Sigmoid colon (tissue), 7 donors: ENCODE data around the gene ZNF135. TPM values are rescaled to one million over a fixed set of nuclear protein-coding genes. Genes with fewer than 3 reads are reported as not detected.

Experiments
- DNase-seq: peaks from one replicate; pipeline ENCODE4 v3.0.0-alpha.2; 2019
- H3K27ac ChIP-seq, 4 donors: fragments of 200-600 bp; sonication (generic); one replicate each; pipeline ENCODE4 v1.5.1; 2016 to 2019; ENCODE audit warnings: mild to moderate bottlenecking in 1 of 4
- H3K27me3 ChIP-seq, 3 donors: fragments of 200-600 bp; sonication (generic); one replicate each; pipeline ENCODE4 v1.5.1; 2019; ENCODE audit warnings: mild to moderate bottlenecking in 1 of 3
- H3K36me3 ChIP-seq, 4 donors: fragments of 200-600 bp; sonication (generic); one replicate each; pipeline ENCODE4 v1.5.1; 2016 to 2019
- H3K4me1 ChIP-seq, 4 donors: fragments of 200-600 bp; sonication (generic); one replicate each; pipeline ENCODE4 v1.5.1; 2017 to 2019
- H3K4me3 ChIP-seq, 4 donors: fragments of 200-600 bp; sonication (generic); one replicate each; pipeline ENCODE4 v1.5.1; 2017 to 2019; ENCODE audit warnings: mild to moderate bottlenecking in 2 of 4, moderate library complexity in 1 of 4
- H3K9me3 ChIP-seq, 4 donors: fragments of 200-600 bp in 3 of 4; sonication (generic) in 3 of 4; one replicate each; pipeline versions ENCODE4 v1.5.1 to v1.6.1; 2013 to 2019
- EP300 ChIP-seq, 4 donors: sonication (generic); formaldehyde crosslinking; IDR thresholded peaks; one replicate each; pipeline ENCODE4 v1.6.1; 2017; ENCODE audit warnings: antibody characterized with exemption in 4 of 4
- POLR2A ChIP-seq, 2 donors: fragments of 450-650 bp; IDR thresholded peaks; one replicate each; pipeline ENCODE4 v1.6.1; 2016; ENCODE audit warnings: antibody characterized with exemption in 2 of 2, mild to moderate bottlenecking in 2 of 2, moderate library complexity in 2 of 2
- POLR2AphosphoS5 ChIP-seq, 4 donors: sonication (generic); formaldehyde crosslinking; IDR thresholded peaks; one replicate each; pipeline ENCODE4 v1.6.1; 2017; ENCODE audit warnings: antibody characterized with exemption in 4 of 4
- WGBS, 2 donors: extraction: QIAGEN DNeasy Blood & Tissue Kit; methylation state at CpG; one replicate each; pipeline ENCODE4 v1.1.7; 2013; 5-methylcytosine and 5-hydroxymethylcytosine counted together
- intact Hi-C: fragments of 100-400 bp; cut with DNase I; formaldehyde crosslinking; loops from one replicate; pipeline ENCODE4 v1.15.1; 2023
- polyA plus RNA-seq, 3 donors: library from polyadenylated mRNA; stranded (reverse); fragments of 200-250 nt; gene quantifications; one replicate each; pipeline ENCODE4 v1.2.3, GENCODE V29; 2013
- total RNA-seq, 4 donors: library from RNA; depleted of rRNA; stranded (reverse); fragments of >200 nt; gene quantifications; one replicate each; pipeline ENCODE4 v1.1.0, GENCODE V29; 2016
- TF ChIP-seq, protein P1 (sequence below), 4 experiments: fragments of 450-650 bp in 3 of 4; fragments of 200-600 bp in 1 of 4; IDR thresholded peaks; one replicate each; pipeline ENCODE4 v1.5.1; 2016 to 2019; ENCODE audit warnings: antibody characterized with exemption in 4 of 4, mild to moderate bottlenecking in 3 of 4, moderate library complexity in 2 of 4
- donor health status: healthy with polysubstance abuse.
- donor health status: Bipolar disorder and iron deficiency.
- donor health status: healthy.

Gene ZNF135
- total and polyA plus RNA-seq, 7 donors = 0.46 to 10.0 (median 6.1) TPM

- Histone ChIP-seq H3K9me3 (peaks cover 0 to 16% (median 5%) of the 10 kb centered on the region in 4 donors), H3K27ac (no peak overlapping the region), H3K4me1 (peaks cover 0 to under 1% (median 0%) of the 10 kb centered on the region in 4 donors), H3K27me3 (peaks cover 0 to 3% (median 0%) of the 10 kb centered on the region in 3 donors), H3K36me3 (no peaks in the 10 kb centered on the region), H3K4me3 (no peak overlapping the region)
- TF ChIP-seq, protein P1, sequence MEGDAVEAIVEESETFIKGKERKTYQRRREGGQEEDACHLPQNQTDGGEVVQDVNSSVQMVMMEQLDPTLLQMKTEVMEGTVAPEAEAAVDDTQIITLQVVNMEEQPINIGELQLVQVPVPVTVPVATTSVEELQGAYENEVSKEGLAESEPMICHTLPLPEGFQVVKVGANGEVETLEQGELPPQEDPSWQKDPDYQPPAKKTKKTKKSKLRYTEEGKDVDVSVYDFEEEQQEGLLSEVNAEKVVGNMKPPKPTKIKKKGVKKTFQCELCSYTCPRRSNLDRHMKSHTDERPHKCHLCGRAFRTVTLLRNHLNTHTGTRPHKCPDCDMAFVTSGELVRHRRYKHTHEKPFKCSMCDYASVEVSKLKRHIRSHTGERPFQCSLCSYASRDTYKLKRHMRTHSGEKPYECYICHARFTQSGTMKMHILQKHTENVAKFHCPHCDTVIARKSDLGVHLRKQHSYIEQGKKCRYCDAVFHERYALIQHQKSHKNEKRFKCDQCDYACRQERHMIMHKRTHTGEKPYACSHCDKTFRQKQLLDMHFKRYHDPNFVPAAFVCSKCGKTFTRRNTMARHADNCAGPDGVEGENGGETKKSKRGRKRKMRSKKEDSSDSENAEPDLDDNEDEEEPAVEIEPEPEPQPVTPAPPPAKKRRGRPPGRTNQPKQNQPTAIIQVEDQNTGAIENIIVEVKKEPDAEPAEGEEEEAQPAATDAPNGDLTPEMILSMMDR (IDR thresholded peaks at IDR 0.05) = no peak
- no peak for TF ChIP-seq POLR2A (IDR thresholded peaks at IDR 0.05)
- no peak for TF ChIP-seq EP300 (IDR thresholded peaks at IDR 0.05)
- TF ChIP-seq POLR2AphosphoS5 (IDR thresholded peaks at IDR 0.05) = no peak
- intact Hi-C loops = no loop called here
- 92 to 93% methylated on average over 30 of the region's 30 CpGs for WGBS, 2 donors
- DNase-seq = no peak
Observed at GRCh38 chr19:58053480-58054156, 5.5 kb upstream of the ZNF135 start.

GRCh38 chr19:58054901-58055874 lies 3.9 kb upstream of the ZNF135 start:
- TF ChIP-seq EP300 (IDR thresholded peaks at IDR 0.05) (no peak), POLR2AphosphoS5 (IDR thresholded peaks at IDR 0.05) (no peak), POLR2A (IDR thresholded peaks at IDR 0.05) (no peak)
- TF ChIP-seq, protein P1 (IDR thresholded peaks at IDR 0.05) = no peak
- Histone ChIP-seq H3K27me3 (peaks cover 0 to 3% (median 0%) of the 10 kb centered on the region in 3 donors), H3K4me3 (peak overlapping the region; percentile 16 to 38 (median 30)), H3K4me1 (peaks cover 0 to 12% (median 3%) of the 10 kb centered on the region in 4 donors), H3K36me3 (no peaks in the 10 kb centered on the region), H3K27ac (peak overlapping the region; percentile 7 to 68 (median 46)), H3K9me3 (peaks cover 0 to 7% (median 0%) of the 10 kb centered on the region in 4 donors)
- intact Hi-C loops = loop anchor here (5.0 kb wide), 1 partner anchor 53 kb away; the partner anchor contains the start of gene ZNF606
- no peak for DNase-seq
- WGBS, 2 donors = 45 to 53% methylated on average over 37 of the region's 37 CpGs

DNA sequence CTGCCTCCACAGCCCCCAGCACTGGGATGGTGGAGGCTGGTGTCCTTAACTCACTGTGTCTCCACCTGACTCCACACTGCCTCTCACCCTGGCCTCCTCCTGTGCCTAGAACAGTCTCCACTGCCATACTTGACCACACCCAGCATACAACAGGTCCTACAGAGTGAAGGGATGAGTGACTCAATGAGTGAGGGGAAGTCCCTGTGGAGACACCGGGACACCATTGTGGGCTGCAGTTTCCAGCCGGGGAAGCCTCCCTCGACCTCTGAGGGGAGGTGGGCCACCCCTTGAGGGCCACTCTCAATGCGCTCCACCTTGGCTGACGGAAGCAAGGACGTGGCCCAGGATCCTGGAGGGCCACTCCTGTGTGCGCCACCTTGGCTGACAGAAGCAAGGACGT lies 2.8 kb upstream of the ZNF135 start:
- no peak for DNase-seq
- Histone ChIP-seq H3K9me3 (peaks cover 0 to 11% (median 0%) of the 10 kb centered on the region in 4 donors), H3K27me3 (peaks cover 0 to 3% (median 0%) of the 10 kb centered on the region in 3 donors), H3K36me3 (peaks cover 0 to 2% (median 0%) of the 10 kb centered on the region in 4 donors), H3K4me1 (peaks cover 0 to 12% (median 4%) of the 10 kb centered on the region in 4 donors), H3K27ac (no peak overlapping the region), H3K4me3 (no peak overlapping the region)
- 81 to 85% methylated on average over 7 to 8 of the region's 8 CpGs for WGBS, 2 donors
- intact Hi-C loops = loop anchor here (5.0 kb wide), 1 partner anchor 54 kb away; the partner anchor contains the start of gene ZNF606
- TF ChIP-seq EP300 (IDR thresholded peaks at IDR 0.05) (no peak), POLR2A (IDR thresholded peaks at IDR 0.05) (no peak), POLR2AphosphoS5 (IDR thresholded peaks at IDR 0.05) (no peak)
- TF ChIP-seq, protein P1 (IDR thresholded peaks at IDR 0.05) = no peak

- 84 to 91% methylated on average over 8 of the region's 8 CpGs for WGBS, 2 donors
- DNase-seq = no peak
- H3K36me3 ChIP-seq = peaks cover 0 to 8% (median 0%) of the 10 kb centered on the region in 4 donors
- peaks cover 0 to 3% (median 0%) of the 10 kb centered on the region in 3 donors for H3K27me3 ChIP-seq
- intact Hi-C loops = loop anchor here (5.0 kb wide), 1 partner anchor 55 kb away; the partner anchor contains the start of gene ZNF606
- H3K4me1 ChIP-seq = peaks cover 0 to 12% (median 4%) of the 10 kb centered on the region in 4 donors
- H3K4me3 ChIP-seq = no peak overlapping the region
- TF ChIP-seq, protein P1 (IDR thresholded peaks at IDR 0.05) = no peak
- no peak for TF ChIP-seq POLR2A (IDR thresholded peaks at IDR 0.05)
- no peak for TF ChIP-seq EP300 (IDR thresholded peaks at IDR 0.05)
- no peak for TF ChIP-seq POLR2AphosphoS5 (IDR thresholded peaks at IDR 0.05)
- peaks cover 0 to 11% (median 0%) of the 10 kb centered on the region in 4 donors for H3K9me3 ChIP-seq
- H3K27ac ChIP-seq = no peak overlapping the region
Observed at GRCh38 chr19:58056861-58057260, 2.2 kb upstream of the ZNF135 start.
